Mammary epithelial cell (primary cell): ENCODE data around the gene ZFAND2B.
A peak's percentile ranks its signal among the peaks of the same experiment; 100 is the strongest.

Experiments used
- EZH2 ChIP-seq: IDR thresholded peaks from 2 replicates; pipeline ENCODE4 v1.6.1; 2012; ENCODE audit warnings: low read length, inconsistent platforms, borderline replicate concordance
- TF ChIP-seq, protein P1 (sequence below), 2 donors: IDR thresholded peaks in 1 of 2; conservative IDR thresholded peaks in 1 of 2; 2 replicates each; pipeline ENCODE4 v1.5.1; 2011 to 2012; ENCODE audit warnings: inconsistent platforms in 2 of 2, low read length in 2 of 2, mild to moderate bottlenecking in 2 of 2, control low read depth in 1 of 2, low read depth in 1 of 2; ENCODE audit not compliant: insufficient read depth in 1 of 2; ENCODE audit errors: extremely low read depth in 1 of 2

DNA sequence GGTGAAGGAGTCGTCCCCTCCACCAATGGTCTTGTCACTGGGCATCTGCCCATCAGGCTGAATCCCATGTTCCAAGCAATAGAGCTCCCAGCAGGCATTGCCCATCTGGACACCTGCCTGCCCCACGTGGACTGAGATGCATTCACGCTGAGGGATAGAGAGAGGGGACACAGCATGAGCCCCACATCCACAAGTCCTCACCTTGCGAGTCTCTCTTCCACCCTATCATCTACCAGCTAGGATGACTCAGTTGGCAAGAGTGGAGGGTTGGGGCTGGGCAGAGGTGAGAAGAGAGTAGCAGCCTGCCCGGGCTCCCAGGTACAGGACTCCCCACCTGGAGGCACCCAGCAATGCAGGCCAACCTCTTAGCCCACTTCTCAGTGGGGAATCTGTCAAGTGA lies 45.5 kb downstream of the ZFAND2B start:
- TF ChIP-seq EZH2, result no peak
- TF ChIP-seq, protein P1, sequence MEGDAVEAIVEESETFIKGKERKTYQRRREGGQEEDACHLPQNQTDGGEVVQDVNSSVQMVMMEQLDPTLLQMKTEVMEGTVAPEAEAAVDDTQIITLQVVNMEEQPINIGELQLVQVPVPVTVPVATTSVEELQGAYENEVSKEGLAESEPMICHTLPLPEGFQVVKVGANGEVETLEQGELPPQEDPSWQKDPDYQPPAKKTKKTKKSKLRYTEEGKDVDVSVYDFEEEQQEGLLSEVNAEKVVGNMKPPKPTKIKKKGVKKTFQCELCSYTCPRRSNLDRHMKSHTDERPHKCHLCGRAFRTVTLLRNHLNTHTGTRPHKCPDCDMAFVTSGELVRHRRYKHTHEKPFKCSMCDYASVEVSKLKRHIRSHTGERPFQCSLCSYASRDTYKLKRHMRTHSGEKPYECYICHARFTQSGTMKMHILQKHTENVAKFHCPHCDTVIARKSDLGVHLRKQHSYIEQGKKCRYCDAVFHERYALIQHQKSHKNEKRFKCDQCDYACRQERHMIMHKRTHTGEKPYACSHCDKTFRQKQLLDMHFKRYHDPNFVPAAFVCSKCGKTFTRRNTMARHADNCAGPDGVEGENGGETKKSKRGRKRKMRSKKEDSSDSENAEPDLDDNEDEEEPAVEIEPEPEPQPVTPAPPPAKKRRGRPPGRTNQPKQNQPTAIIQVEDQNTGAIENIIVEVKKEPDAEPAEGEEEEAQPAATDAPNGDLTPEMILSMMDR (conservative IDR thresholded peaks at IDR 0.05 in 1 of 2, IDR thresholded peaks at IDR 0.05 in 1 of 2; ENCODE audit: extremely low read depth in 1 of 2, insufficient read depth in 1 of 2, low read depth in 1 of 2, low read length in 2 of 2), result peak in 1 of 2 donors; percentile 36
